Measurements from ENCODE around the gene SLC12A8.

- TF ChIP-seq CTCF (IDR thresholded peaks at IDR 0.05; ENCODE audit: low read length) = no peak
- no peak for TF ChIP-seq EZH2 (optimal IDR thresholded peaks at IDR 0.05; ENCODE audit: low read depth, low read length)
Observed at GRCh38 chr3:125175295-125176078, 37.1 kb downstream of the SLC12A8 start.
